H9 (cell line): ENCODE data around the gene SLC34A1. TPM values are rescaled to one million over a fixed set of nuclear protein-coding genes. Genes with fewer than 3 reads are reported as not detected.

ENCODE experiments used
- DNase-seq: peaks from one replicate; pipeline ENCODE4 v3.0.0-alpha.2; 2017
- H2AFZ ChIP-seq: one replicate; pipeline ENCODE4 v1.6.1; 2013; ENCODE audit warnings: mild to moderate bottlenecking, low read length, control low read depth, moderate library complexity
- H2AK5ac ChIP-seq: 2 replicates; pipeline ENCODE4 v1.6.1; 2013; ENCODE audit warnings: low read length, control low read depth, mixed read lengths; ENCODE audit not compliant: insufficient read length
- H2BK120ac ChIP-seq: one replicate; pipeline ENCODE4 v1.6.1; 2013; ENCODE audit warnings: low read depth, mild to moderate bottlenecking, low read length, control low read depth, inconsistent platforms; ENCODE audit not compliant: poor library complexity, severe bottlenecking
- H2BK12ac ChIP-seq: 2 replicates; pipeline ENCODE4 v1.6.1; 2013; ENCODE audit warnings: low read length, control low read depth, mixed read lengths, low read depth; ENCODE audit not compliant: insufficient read length
- H2BK15ac ChIP-seq: 2 replicates; pipeline ENCODE4 v1.6.1; 2013; ENCODE audit warnings: low read depth, low read length, control low read depth
- H2BK20ac ChIP-seq: one replicate; pipeline ENCODE4 v1.6.1; 2013; ENCODE audit warnings: low read depth, mild to moderate bottlenecking, low read length, control low read depth, inconsistent platforms; ENCODE audit not compliant: poor library complexity, severe bottlenecking
- H2BK5ac ChIP-seq: 2 replicates; pipeline ENCODE4 v1.6.1; 2013; ENCODE audit warnings: low read length, control low read depth, mixed read lengths; ENCODE audit not compliant: insufficient read length
- H3K14ac ChIP-seq: 2 replicates; pipeline ENCODE4 v1.6.1; 2013; ENCODE audit warnings: low read length, control low read depth; ENCODE audit not compliant: insufficient read depth
- H3K18ac ChIP-seq: 2 replicates; pipeline ENCODE4 v1.6.1; 2013; ENCODE audit warnings: low read depth, mild to moderate bottlenecking, mixed read lengths, low read length, control low read depth; ENCODE audit not compliant: insufficient read length
- H3K23ac ChIP-seq: 2 replicates; pipeline ENCODE4 v1.6.1; 2013; ENCODE audit warnings: low read length, control low read depth, mixed read lengths, low read depth; ENCODE audit not compliant: insufficient read length
- H3K23me2 ChIP-seq: 2 replicates; pipeline ENCODE4 v1.6.1; 2013; ENCODE audit warnings: low read depth, mild to moderate bottlenecking, mixed read lengths, low read length, control low read depth; ENCODE audit not compliant: insufficient read length, poor library complexity, severe bottlenecking
- H3K27ac ChIP-seq: 2 replicates; pipeline ENCODE4 v1.5.1; 2013; ENCODE audit warnings: low read length, control low read depth, mixed read lengths, low read depth; ENCODE audit not compliant: insufficient read length
- H3K27me3 ChIP-seq: 2 replicates; pipeline ENCODE4 v1.6.1; 2013; ENCODE audit warnings: low read length, control low read depth, inconsistent platforms; ENCODE audit not compliant: insufficient read depth
- H3K4ac ChIP-seq: 2 replicates; pipeline ENCODE4 v1.6.1; 2013; ENCODE audit warnings: low read depth, mild to moderate bottlenecking, control low read depth, inconsistent platforms, low read length, moderate library complexity
- H3K4me1 ChIP-seq: 2 replicates; pipeline ENCODE4 v1.6.1; 2013; ENCODE audit warnings: low read length, control low read depth, inconsistent platforms; ENCODE audit not compliant: insufficient read depth
- H3K4me2 ChIP-seq: 2 replicates; pipeline ENCODE4 v1.6.1; 2013; ENCODE audit warnings: low read length, control low read depth, mixed read lengths; ENCODE audit not compliant: insufficient read length, insufficient read depth
- H3K56ac ChIP-seq: 2 replicates; pipeline ENCODE4 v1.6.1; 2013; ENCODE audit warnings: low read depth, mild to moderate bottlenecking, mixed read lengths, low read length, control low read depth; ENCODE audit not compliant: insufficient read length
- H3K79me1 ChIP-seq: 2 replicates; pipeline ENCODE4 v1.6.1; 2013; ENCODE audit warnings: low read depth, mild to moderate bottlenecking, moderate library complexity, low read length, control low read depth, inconsistent platforms; ENCODE audit not compliant: insufficient read depth, poor library complexity, severe bottlenecking
- H3K79me2 ChIP-seq: 2 replicates; pipeline ENCODE4 v1.6.1; 2013; ENCODE audit warnings: low read length, control low read depth, inconsistent platforms; ENCODE audit not compliant: insufficient read depth
- H3K9ac ChIP-seq: 2 replicates; pipeline ENCODE4 v1.6.1; 2013; ENCODE audit warnings: low read length, control low read depth, mixed read lengths; ENCODE audit not compliant: insufficient read length; ENCODE audit errors: extremely low read depth
- H3K9me3 ChIP-seq: one replicate; pipeline ENCODE4 v1.6.1; 2013; ENCODE audit warnings: low read depth, low read length, inconsistent platforms; ENCODE audit not compliant: control insufficient read depth
- H3T11ph ChIP-seq: one replicate; pipeline ENCODE4 v1.6.1; 2013; ENCODE audit warnings: mild to moderate bottlenecking, low read length, control low read depth, inconsistent platforms
- H4K20me1 ChIP-seq: one replicate; pipeline ENCODE4 v1.6.1; 2013; ENCODE audit not compliant: control insufficient read depth, insufficient read length, insufficient read depth
- H4K5ac ChIP-seq: 2 replicates; pipeline ENCODE4 v1.6.1; 2013; ENCODE audit warnings: low read depth, mild to moderate bottlenecking, mixed read lengths, low read length, control low read depth; ENCODE audit not compliant: insufficient read length
- H4K8ac ChIP-seq: replicated peaks from 2 replicates; pipeline ENCODE4 v1.6.1; 2013; ENCODE audit warnings: low read length, control low read depth, mixed read lengths, low read depth; ENCODE audit not compliant: insufficient read length
- H4K91ac ChIP-seq: 2 replicates; pipeline ENCODE4 v1.6.1; 2013; ENCODE audit warnings: low read depth, mild to moderate bottlenecking, moderate library complexity, mixed read lengths, low read length, control low read depth; ENCODE audit not compliant: insufficient read length
- H3K27ac Mint-ChIP-seq, 3 experiments: 2 replicates in 2 of 3; 3 replicates in 1 of 3; pipeline ENCODE4 v1.8.0; 2020 to 2021; ENCODE audit warnings: mixed read lengths in 3 of 3, mild to moderate bottlenecking in 1 of 3, moderate library complexity in 1 of 3
- H3K27me3 Mint-ChIP-seq: 2 replicates; pipeline ENCODE4 v1.8.0; 2021; ENCODE audit warnings: low read depth, mild to moderate bottlenecking, moderate library complexity, mixed read lengths
- H3K36me3 Mint-ChIP-seq, 3 experiments: 2 replicates in 2 of 3; 3 replicates in 1 of 3; pipeline ENCODE4 v1.8.0; 2020 to 2021; ENCODE audit warnings: low read depth in 3 of 3, mixed read lengths in 3 of 3; ENCODE audit not compliant: insufficient read depth in 1 of 3
- H3K4me1 Mint-ChIP-seq, 2 experiments: 2 replicates each; pipeline ENCODE4 v1.8.0; 2020; ENCODE audit warnings: mixed read lengths in 2 of 2
- H3K4me3 Mint-ChIP-seq, 2 experiments: 2 replicates in 1 of 2; 3 replicates in 1 of 2; pipeline ENCODE4 v1.8.0; 2020 to 2021; ENCODE audit warnings: mild to moderate bottlenecking in 2 of 2, mixed read lengths in 2 of 2, moderate library complexity in 1 of 2
- H3K9me3 Mint-ChIP-seq, 2 experiments: 2 replicates in 1 of 2; 3 replicates in 1 of 2; pipeline ENCODE4 v1.8.0; 2020; ENCODE audit warnings: mild to moderate bottlenecking in 2 of 2, mixed read lengths in 2 of 2, moderate library complexity in 1 of 2
- CTCF ChIP-seq: fragments of 200-600 bp; sonication (generic); conservative IDR thresholded peaks from 3 replicates; pipeline ENCODE4 v1.8.0; 2021; ENCODE audit warnings: antibody characterized with exemption, mild to moderate bottlenecking
- WGBS: extraction: QIAGEN DNeasy Blood & Tissue Kit; methylation state at CpG from one replicate; pipeline ENCODE4 v1.1.7; 2013; ENCODE audit warnings: missing lambda C conversion rate, low lambda C conversion rate, mixed read lengths; ENCODE audit not compliant: insufficient read length; ENCODE audit errors: extremely low coverage; 5-methylcytosine and 5-hydroxymethylcytosine counted together
- total RNA-seq: library from RNA; stranded (reverse); gene quantifications from 2 replicates; pipeline ENCODE4 v1.2.1, GENCODE V29; 2021

The SLC34A1 gene
- total RNA-seq, 1 experiment from 2014 or later: not detected

- Histone ChIP-seq H3K18ac (no peak overlapping the region), H4K20me1 (no peaks in the 10 kb centered on the region), H3K23ac (no peak overlapping the region), H4K8ac (no peak overlapping the region), H3K79me2 (peaks cover 13% of the 10 kb centered on the region), H2BK120ac (no peak overlapping the region), H3K9me3 (no peaks in the 10 kb centered on the region), H4K91ac (no peak overlapping the region), H2BK20ac (no peak overlapping the region), H3K4ac (no peak overlapping the region), H3K56ac (no peak overlapping the region), H3K27me3 (no peaks in the 10 kb centered on the region), H3T11ph (no peak overlapping the region), H2BK12ac (no peak overlapping the region), H2BK15ac (no peak overlapping the region), H2AFZ (no peak overlapping the region), H3K4me1 (peaks cover 3% of the 10 kb centered on the region; the same call in 1 of the 2 replicates), H3K4me2 (no peak overlapping the region), H4K5ac (no peak overlapping the region), H3K79me1 (peaks cover 4% of the 10 kb centered on the region), H3K27ac (no peak overlapping the region), H3K14ac (no peak overlapping the region), H3K23me2 (peaks cover 7% of the 10 kb centered on the region), H2AK5ac (no peak overlapping the region), H2BK5ac (no peak overlapping the region), H3K9ac (no peak overlapping the region)
- peaks cover 16 to 22% of the 10 kb centered on the region in 2 experiments for H3K4me1 Mint-ChIP-seq
- peaks cover 43% of the 10 kb centered on the region for H3K27me3 Mint-ChIP-seq
- WGBS: no CpG with 5 or more reads among the region's 3 CpGs
- H3K27ac Mint-ChIP-seq: no peak overlapping the region
- peaks cover 2 to 10% (median 8%) of the 10 kb centered on the region in 3 experiments; a peak in 5 of 7 replicates for H3K36me3 Mint-ChIP-seq
- H3K4me3 Mint-ChIP-seq: peak overlapping the region in 1 of 2 experiments; percentile 5; a peak in 1 of 5 replicates
- no peak for TF ChIP-seq CTCF
- DNase-seq: no peak
- peaks cover 3 to 4% of the 10 kb centered on the region in 2 experiments; a peak in 4 of 5 replicates for H3K9me3 Mint-ChIP-seq
Observed at GRCh38 chr5:177354256-177354655, 30.0 kb upstream of the SLC34A1 start.
